Tibial artery (tissue), 4 donors: ENCODE results near the gene POU3F1.

Source experiments
- DNase-seq, 2 donors: peaks; one replicate each; pipeline ENCODE4 v3.0.0-alpha.2; 2019
- H3K27ac ChIP-seq, 2 donors: fragments of 200-600 bp; sonication (generic) in 1 of 2; 1 replicate in 1 of 2; 2 replicates in 1 of 2; pipeline ENCODE4 v1.5.1; 2018 to 2019; ENCODE audit warnings: mild to moderate bottlenecking in 1 of 2
- H3K27me3 ChIP-seq, 2 donors: fragments of 200-600 bp; sonication (generic) in 1 of 2; one replicate each; pipeline versions ENCODE4 v1.5.1 to v1.6.0; 2016 to 2019
- H3K36me3 ChIP-seq, 3 donors: fragments of 200-600 bp; sonication (generic) in 2 of 3; one replicate each; pipeline ENCODE4 v1.5.1; 2016 to 2019; ENCODE audit warnings: mild to moderate bottlenecking in 2 of 3
- H3K4me1 ChIP-seq, 4 donors: fragments of 200-600 bp; sonication (generic) in 2 of 4; 1 replicate in 3 of 4; 2 replicates in 1 of 4; pipeline ENCODE4 v1.5.1; 2016 to 2019
- H3K4me3 ChIP-seq, 2 donors: fragments of 200-600 bp; sonication (generic) in 1 of 2; 1 replicate in 1 of 2; 2 replicates in 1 of 2; pipeline ENCODE4 v1.5.1; 2018 to 2019; ENCODE audit warnings: mild to moderate bottlenecking in 2 of 2
- H3K9me3 ChIP-seq, 3 donors: fragments of 200-600 bp; sonication (generic) in 1 of 3; one replicate each; pipeline ENCODE4 v1.5.1; 2016 to 2019
- intact Hi-C: fragments of 100-400 bp; cut with DNase I; formaldehyde crosslinking; loops from one replicate; pipeline ENCODE4 v1.15.0; 2023; ENCODE audit warnings: low total_unique reads
- TF ChIP-seq, protein P1 (sequence below), 2 experiments: fragments of 200-600 bp in 1 of 2; fragments of 450-650 bp in 1 of 2; IDR thresholded peaks; one replicate each; pipeline ENCODE4 v1.5.1; 2017 to 2019; ENCODE audit warnings: antibody characterized with exemption in 2 of 2, mild to moderate bottlenecking in 1 of 2, moderate library complexity in 1 of 2

POU3F1 gene

DNA sequence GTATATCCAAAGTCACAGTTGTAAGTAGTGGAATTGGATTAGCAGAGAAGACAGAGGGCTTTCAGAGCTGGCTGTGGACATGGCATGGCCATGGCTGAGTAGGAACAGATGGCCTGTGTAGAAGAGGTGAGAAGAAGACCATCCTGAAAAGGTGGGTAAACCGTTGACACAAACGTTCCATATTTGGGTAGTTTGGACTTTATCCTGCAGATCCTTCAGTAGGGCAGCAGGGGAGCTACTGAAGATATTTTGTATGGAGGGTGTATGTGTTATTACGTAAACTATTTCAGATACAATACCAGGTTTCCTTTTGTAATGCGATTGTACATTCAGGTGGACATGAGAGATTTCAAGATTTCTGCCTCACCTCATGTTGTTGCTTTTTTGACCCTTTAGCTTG, 32.4 kb downstream of the POU3F1 start:
- Histone ChIP-seq H3K27ac (peak overlapping the region in 1 of 2 donors; percentile 96), H3K27me3 (no peaks in the 10 kb centered on the region), H3K36me3 (peaks cover 23 to 33% (median 26%) of the 10 kb centered on the region in 3 donors), H3K4me1 (peaks cover 0 to 44% (median 26%) of the 10 kb centered on the region in 4 donors), H3K9me3 (no peaks in the 10 kb centered on the region), H3K4me3 (no peak overlapping the region)
- DNase-seq: no peak
- intact Hi-C loops: no loop called here
- TF ChIP-seq, protein P1, sequence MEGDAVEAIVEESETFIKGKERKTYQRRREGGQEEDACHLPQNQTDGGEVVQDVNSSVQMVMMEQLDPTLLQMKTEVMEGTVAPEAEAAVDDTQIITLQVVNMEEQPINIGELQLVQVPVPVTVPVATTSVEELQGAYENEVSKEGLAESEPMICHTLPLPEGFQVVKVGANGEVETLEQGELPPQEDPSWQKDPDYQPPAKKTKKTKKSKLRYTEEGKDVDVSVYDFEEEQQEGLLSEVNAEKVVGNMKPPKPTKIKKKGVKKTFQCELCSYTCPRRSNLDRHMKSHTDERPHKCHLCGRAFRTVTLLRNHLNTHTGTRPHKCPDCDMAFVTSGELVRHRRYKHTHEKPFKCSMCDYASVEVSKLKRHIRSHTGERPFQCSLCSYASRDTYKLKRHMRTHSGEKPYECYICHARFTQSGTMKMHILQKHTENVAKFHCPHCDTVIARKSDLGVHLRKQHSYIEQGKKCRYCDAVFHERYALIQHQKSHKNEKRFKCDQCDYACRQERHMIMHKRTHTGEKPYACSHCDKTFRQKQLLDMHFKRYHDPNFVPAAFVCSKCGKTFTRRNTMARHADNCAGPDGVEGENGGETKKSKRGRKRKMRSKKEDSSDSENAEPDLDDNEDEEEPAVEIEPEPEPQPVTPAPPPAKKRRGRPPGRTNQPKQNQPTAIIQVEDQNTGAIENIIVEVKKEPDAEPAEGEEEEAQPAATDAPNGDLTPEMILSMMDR (IDR thresholded peaks at IDR 0.05): no peak

DNA sequence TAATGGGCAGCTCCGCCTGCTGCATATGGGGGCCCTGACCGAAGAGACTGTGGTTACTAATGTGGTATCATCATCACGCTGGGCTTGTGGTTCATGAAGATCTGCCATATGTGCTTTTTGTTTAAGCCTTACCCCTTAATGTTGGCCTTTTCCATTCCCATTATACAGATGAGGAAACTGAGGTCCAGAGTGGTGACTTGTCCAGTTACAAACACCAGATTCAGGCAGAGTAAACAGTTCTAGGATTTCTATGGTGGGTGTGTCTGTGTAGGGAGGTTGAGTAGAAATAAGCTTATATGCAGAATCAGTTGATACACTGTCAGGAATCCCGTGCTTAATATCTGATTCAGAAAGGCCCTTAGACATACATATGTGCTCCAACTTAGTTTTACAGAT, 33.4 kb downstream of the POU3F1 start:
- TF ChIP-seq, protein P1 (IDR thresholded peaks at IDR 0.05): no peak
- peaks cover 0 to 50% (median 27%) of the 10 kb centered on the region in 4 donors for H3K4me1 ChIP-seq
- DNase-seq: no peak
- peaks cover 15 to 23% (median 18%) of the 10 kb centered on the region in 3 donors for H3K36me3 ChIP-seq
- no peaks in the 10 kb centered on the region for H3K27me3 ChIP-seq
- no peaks in the 10 kb centered on the region for H3K9me3 ChIP-seq
- peak overlapping the region; percentile 91 to 96 for H3K27ac ChIP-seq
- intact Hi-C loops: no loop called here
- H3K4me3 ChIP-seq: peak overlapping the region; percentile 82 to 85

DNA sequence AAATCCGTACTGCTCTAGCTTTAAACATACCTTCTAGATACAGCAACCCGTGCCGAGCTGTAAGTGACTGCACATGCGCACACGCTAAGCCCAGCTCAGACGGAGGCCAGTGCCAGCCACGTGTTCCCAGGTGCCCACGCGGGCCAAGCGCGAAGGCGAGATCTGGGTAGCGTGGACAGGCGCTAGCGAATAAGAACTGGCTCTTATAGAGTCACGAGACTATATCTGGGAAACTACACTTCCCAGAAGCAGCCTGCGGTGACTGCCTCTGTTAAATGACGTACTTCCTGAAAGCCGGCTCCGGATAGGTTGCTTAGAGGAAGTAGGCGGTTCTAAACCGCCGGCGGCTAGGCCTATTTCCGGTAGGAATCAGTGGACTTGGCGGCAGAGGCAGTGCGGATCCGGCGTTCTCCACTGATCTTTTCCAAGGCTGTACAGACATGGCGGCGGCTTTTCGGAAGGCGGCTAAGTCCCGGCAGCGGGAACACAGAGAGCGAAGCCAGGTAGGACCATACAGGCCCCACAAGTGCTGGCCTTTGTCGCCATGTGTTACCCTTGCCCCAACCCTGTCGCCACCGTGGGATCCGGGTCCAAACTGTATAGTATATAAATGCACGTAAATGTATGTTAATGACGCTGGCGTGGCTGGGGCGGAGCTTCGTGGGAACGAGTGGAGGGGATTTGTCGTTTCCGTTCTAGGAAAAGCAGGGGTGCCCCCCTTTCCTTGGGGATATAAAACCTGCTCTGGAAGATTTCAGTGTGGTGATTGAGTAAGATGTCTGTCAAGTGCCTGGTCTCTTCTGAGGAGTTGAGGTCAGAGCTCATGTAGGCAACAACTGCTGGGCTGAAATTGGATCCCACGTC, 34.0 kb downstream of the POU3F1 start, which contains the start of gene UTP11:
UTP11 (plus strand) TSS at position 372 of the 864 bp plus-strand sequence; CDS start at position 441, 69 bp downstream.
- no peaks in the 10 kb centered on the region for H3K9me3 ChIP-seq
- DNase-seq: peak; percentile 95 to 98
- TF ChIP-seq, protein P1 (IDR thresholded peaks at IDR 0.05): peak in 1 of 2 experiments; percentile 3
- H3K36me3 ChIP-seq: peaks cover 9 to 17% (median 12%) of the 10 kb centered on the region in 3 donors
- H3K4me3 ChIP-seq: peak within 1 kb of the TSS; percentile 82 to 85
- H3K27me3 ChIP-seq: no peaks in the 10 kb centered on the region
- peaks cover 0 to 50% (median 27%) of the 10 kb centered on the region in 4 donors for H3K4me1 ChIP-seq
- intact Hi-C loops: no loop called here
- peak within 1 kb of the TSS; percentile 91 to 96 for H3K27ac ChIP-seq

DNA sequence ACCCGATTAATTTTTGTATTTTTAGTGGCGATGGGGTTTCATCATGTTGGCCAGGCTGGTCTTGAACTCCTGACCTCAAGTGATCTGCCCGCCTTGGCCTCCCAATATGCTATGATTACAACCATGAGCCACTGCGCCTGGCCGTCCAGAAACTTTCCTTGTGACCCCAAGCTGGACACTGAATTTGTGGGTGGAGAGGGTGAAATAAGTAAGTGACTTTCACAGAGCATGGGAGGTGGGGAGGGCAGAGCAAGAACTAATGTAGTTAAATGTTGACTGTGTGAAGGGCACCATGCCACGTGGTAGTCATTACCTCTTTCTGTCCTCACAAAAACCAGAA, 36.8 kb downstream of the POU3F1 start:
- Histone ChIP-seq H3K9me3 (no peaks in the 10 kb centered on the region), H3K4me3 (no peak overlapping the region), H3K36me3 (no peaks in the 10 kb centered on the region), H3K4me1 (peaks cover 0 to 48% (median 29%) of the 10 kb centered on the region in 4 donors), H3K27me3 (no peaks in the 10 kb centered on the region), H3K27ac (peak overlapping the region; percentile 44 to 61)
- no peak for DNase-seq
- intact Hi-C loops: no loop called here
- TF ChIP-seq, protein P1 (IDR thresholded peaks at IDR 0.05): no peak

DNA sequence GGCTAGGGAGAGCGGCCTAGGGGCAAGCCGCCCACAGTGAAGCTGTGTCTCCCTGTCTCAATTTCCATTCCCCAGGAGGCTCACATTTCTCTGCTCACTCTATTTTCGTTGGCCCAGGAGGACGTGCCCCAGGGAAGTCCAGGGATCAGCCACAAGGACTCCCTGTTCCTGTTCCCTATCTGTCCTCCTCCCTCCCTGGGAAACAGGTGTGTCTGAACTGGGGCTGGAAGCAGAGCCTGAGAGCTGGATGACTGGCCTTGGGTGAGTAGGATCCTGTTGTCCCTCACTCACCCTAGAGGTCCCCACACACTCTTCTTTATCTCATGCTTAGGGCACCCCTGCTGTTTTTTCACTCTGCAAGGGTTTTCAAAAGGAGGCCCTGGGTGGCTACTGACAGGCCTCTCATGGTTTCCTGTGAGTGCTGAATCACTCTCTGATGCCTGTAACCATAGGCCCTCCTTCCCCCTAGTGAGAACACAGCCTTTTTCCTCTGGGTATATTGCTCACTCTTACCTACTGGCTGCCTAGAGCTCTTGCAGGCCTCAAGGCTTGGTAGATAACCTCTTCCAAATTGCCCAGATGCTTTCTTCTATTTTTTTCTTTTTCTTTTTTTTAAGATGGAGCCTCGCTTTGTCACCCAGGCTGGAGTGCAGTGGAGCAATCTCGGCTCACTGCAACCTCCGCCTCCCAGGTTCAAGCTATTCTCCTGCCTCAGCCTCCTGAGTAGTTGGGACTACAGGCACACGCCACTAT, 37.3 kb downstream of the POU3F1 start:
- peak in 1 of 2 donors; percentile 20 for DNase-seq
- intact Hi-C loops: no loop called here
- no peaks in the 10 kb centered on the region for H3K9me3 ChIP-seq
- peak overlapping the region; percentile 44 to 61 for H3K27ac ChIP-seq
- no peaks in the 10 kb centered on the region for H3K36me3 ChIP-seq
- peaks cover 0 to 46% (median 27%) of the 10 kb centered on the region in 4 donors for H3K4me1 ChIP-seq
- H3K27me3 ChIP-seq: no peaks in the 10 kb centered on the region
- TF ChIP-seq, protein P1 (IDR thresholded peaks at IDR 0.05): no peak
- H3K4me3 ChIP-seq: no peak overlapping the region
